GM19035 (cell line): ENCODE results near the gene TLX2.
A peak's percentile ranks its signal among the peaks of the same experiment; 100 is the strongest.

ENCODE experiments used
- ATAC-seq: cut with Tn5 transposase; IDR thresholded peaks from one replicate; pipeline ENCODE4 v1.9.1; 2021; ENCODE audit not compliant: unreplicated experiment

TLX2 gene

GRCh38 chr2:74496997-74497776 is 17.1 kb upstream of the TLX2 start:
- ATAC-seq, result no peak

- ATAC-seq, result no peak
Observed at GRCh38 chr2:74497777-74498499, 16.3 kb upstream of the TLX2 start.

GRCh38 chr2:74498500-74499266 is 15.6 kb upstream of the TLX2 start:
- no peak for ATAC-seq

- no peak for ATAC-seq
Observed at GRCh38 chr2:74499267-74499939, 14.8 kb upstream of the TLX2 start, which contains the start of gene LBX2. TSS of gene LBX2 (minus strand) at chr2:74499603. CDS start at chr2:74499537, 66 bp downstream.

- no peak for ATAC-seq
Observed at GRCh38 chr2:74499940-74500577, 14.2 kb upstream of the TLX2 start.

GRCh38 chr2:74500578-74500946 is 13.7 kb upstream of the TLX2 start:
- ATAC-seq, result no peak

GRCh38 chr2:74501335-74502071 is 12.7 kb upstream of the TLX2 start:
- no peak for ATAC-seq

- no peak for ATAC-seq
Observed at GRCh38 chr2:74502147-74502719, 12.0 kb upstream of the TLX2 start.

GRCh38 chr2:74502720-74503505 is 11.3 kb upstream of the TLX2 start:
- peak; percentile 37 for ATAC-seq

- no peak for ATAC-seq
Observed at GRCh38 chr2:74503506-74504475, 10.5 kb upstream of the TLX2 start.

GRCh38 chr2:74504591-74504990 is 9.7 kb upstream of the TLX2 start:
- ATAC-seq, result no peak

- no peak for ATAC-seq
Observed at GRCh38 chr2:74505448-74506246, 8.6 kb upstream of the TLX2 start.

- peak; percentile 90 for ATAC-seq
Observed at GRCh38 chr2:74507145-74507925, 6.9 kb upstream of the TLX2 start, which contains the start of gene PCGF1. TSS of gene PCGF1 (minus strand) at chr2:74507695. CDS start at chr2:74507668, 27 bp downstream.

GRCh38 chr2:74507926-74508520 is 6.2 kb upstream of the TLX2 start:
- ATAC-seq, result peak; percentile 5

- no peak for ATAC-seq
Observed at GRCh38 chr2:74510272-74510671, 4.0 kb upstream of the TLX2 start.
